Epithelial cell of proximal tubule (primary cell): Measurements from ENCODE around the gene ITGB2. TPM values are rescaled to one million over a fixed set of nuclear protein-coding genes. Genes with fewer than 3 reads are reported as not detected.

Experiments used
- DNase-seq: peaks from one replicate; pipeline ENCODE4 v3.0.0-alpha.2; 2011; ENCODE audit warnings: low read depth
- H3K4me3 ChIP-seq: 2 replicates; pipeline ENCODE4 v1.5.1; 2011; ENCODE audit warnings: low read depth, mild to moderate bottlenecking, low read length
- total RNA-seq: library from RNA; depleted of rRNA; stranded (reverse); fragments of >200 nt; gene quantifications from 2 replicates; pipeline ENCODE4 v1.2.3, GENCODE V29; 2015
- TF ChIP-seq, protein P1 (sequence below): conservative IDR thresholded peaks from 2 replicates; pipeline ENCODE4 v1.5.1; 2012; ENCODE audit warnings: low read depth, mild to moderate bottlenecking, low read length

ITGB2 gene
- total RNA-seq, 1 donor from 2014 or later: 3.0 TPM

DNA sequence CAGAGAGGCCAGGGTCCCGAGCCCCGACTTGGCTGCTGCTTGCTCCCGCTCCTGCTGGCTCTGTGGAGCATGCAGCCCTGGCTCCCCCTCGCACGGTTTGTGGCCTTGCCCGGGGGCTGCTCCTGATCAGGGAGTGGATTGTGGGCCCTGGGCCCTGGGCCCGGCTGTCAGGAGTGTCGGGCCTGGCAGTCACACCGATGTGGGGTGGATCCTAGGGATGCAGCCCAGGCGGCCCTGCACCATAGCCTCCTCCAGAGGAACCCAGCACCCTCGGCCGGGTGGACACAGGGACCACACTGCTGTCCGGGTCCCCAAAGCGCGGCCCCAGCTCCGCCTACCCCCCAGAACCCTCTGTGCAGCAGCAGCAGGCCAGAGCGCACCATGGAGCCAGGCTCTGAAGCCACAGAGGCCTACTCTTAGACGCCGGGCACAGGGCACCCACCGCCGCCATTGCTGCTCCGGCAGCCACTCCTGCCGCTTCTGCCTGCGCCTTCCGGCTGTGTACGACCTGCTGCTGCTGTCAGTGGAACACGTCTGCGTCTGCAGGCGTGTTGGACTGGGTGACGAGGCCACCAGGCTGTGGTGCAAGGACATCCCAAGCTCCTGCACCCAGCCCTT is 28.6 kb upstream of the ITGB2 start:
- TF ChIP-seq, protein P1, sequence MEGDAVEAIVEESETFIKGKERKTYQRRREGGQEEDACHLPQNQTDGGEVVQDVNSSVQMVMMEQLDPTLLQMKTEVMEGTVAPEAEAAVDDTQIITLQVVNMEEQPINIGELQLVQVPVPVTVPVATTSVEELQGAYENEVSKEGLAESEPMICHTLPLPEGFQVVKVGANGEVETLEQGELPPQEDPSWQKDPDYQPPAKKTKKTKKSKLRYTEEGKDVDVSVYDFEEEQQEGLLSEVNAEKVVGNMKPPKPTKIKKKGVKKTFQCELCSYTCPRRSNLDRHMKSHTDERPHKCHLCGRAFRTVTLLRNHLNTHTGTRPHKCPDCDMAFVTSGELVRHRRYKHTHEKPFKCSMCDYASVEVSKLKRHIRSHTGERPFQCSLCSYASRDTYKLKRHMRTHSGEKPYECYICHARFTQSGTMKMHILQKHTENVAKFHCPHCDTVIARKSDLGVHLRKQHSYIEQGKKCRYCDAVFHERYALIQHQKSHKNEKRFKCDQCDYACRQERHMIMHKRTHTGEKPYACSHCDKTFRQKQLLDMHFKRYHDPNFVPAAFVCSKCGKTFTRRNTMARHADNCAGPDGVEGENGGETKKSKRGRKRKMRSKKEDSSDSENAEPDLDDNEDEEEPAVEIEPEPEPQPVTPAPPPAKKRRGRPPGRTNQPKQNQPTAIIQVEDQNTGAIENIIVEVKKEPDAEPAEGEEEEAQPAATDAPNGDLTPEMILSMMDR: no peak
- DNase-seq: no peak
- no peak overlapping the region for H3K4me3 ChIP-seq

DNA sequence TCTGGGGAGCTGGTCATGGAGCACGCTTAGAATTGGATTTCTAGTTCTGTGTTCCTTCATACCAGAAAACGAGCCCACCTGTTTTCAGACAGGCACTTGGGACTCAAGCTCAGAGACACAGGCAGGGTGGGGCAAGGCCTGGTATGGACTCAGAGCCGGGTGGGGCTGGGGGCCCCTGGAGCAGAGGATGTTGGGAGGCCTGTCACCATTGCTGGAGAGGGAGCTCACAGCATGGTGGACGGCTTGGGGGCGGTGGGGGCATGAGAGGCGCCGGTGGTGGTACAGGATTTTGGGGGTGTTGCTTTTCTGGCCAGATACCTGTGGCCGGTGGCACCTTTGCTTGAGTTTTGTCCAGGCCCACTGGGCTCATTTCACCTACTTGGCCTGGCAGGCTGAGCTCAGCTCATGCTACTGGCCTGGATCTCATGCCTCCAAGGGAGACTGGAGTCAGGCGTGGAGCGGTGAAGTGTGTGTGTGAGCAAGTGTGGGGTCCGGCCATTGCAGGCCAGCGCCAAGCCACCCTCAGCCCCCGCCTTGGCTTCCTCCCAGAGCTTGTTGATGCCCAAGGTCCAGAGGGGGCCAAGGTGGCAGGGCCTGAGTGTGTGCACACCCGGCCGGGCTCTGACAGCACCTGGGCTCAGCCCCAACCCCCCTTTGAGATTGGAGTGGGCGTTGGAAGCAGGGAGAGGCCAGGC is 27.9 kb upstream of the ITGB2 start:
- no peak for DNase-seq
- TF ChIP-seq, protein P1: no peak
- no peak overlapping the region for H3K4me3 ChIP-seq

DNA sequence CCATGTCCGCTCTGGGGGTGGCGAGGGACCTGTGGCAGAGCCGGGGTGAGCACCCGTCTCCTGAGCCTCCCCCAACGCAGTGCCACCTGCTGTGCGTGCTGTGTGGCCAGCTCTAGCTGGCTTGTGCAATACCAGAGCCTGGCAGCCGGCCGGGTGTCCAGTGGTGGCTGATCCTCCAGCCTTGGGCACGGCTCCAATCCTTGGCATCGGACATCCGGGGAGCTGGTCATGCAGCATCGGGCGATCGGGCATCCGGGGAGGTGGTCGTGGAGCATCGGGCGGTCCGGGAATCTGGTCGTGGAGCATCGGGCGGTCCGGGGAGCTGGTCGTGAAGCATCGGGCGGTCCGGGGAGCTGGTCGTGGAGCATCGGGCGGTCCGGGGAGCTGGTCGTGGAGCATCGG is 27.2 kb upstream of the ITGB2 start:
- no peak overlapping the region for H3K4me3 ChIP-seq
- TF ChIP-seq, protein P1: no peak
- DNase-seq: no peak

DNA sequence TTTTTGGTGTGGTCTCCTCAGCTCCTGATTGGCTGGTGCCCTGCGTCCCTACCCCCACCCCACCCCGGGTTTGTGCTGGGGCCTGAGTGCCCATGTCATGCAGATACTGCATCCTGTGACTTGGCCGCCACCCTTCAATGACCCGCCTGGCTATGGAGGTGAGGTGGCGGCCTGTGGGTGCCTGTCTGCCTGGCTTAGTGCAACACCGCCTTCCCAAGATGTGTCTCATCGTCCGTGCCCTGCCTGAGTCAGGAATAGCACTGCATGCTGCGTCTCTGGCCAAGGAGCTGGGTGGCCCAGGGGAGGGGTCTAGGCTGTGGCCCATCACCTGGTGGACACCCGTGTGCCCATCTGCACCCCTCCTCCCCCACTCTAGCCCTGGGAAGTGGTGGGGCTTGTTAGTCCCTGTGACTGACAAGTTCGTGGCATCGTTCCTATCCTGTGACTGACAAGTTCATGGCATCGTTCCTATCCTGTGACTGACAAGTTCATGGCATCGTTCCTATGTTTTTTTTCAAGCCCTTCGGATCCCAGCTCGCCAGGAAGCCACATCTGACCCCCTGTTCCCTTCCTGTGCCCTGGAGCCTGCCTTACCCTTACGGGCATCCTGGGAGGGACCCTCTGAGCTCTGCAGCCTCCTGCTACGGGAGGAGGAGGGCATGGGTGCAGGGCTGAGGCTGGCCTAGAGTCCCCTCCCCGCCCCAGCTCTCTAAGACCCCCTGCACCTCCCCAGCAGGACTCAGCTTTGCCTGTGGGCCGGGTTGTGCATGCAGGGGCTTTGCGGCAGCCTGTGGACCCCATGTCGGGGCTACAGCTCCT is 26.6 kb upstream of the ITGB2 start:
- DNase-seq: no peak
- TF ChIP-seq, protein P1: no peak
- H3K4me3 ChIP-seq: no peak overlapping the region

DNA sequence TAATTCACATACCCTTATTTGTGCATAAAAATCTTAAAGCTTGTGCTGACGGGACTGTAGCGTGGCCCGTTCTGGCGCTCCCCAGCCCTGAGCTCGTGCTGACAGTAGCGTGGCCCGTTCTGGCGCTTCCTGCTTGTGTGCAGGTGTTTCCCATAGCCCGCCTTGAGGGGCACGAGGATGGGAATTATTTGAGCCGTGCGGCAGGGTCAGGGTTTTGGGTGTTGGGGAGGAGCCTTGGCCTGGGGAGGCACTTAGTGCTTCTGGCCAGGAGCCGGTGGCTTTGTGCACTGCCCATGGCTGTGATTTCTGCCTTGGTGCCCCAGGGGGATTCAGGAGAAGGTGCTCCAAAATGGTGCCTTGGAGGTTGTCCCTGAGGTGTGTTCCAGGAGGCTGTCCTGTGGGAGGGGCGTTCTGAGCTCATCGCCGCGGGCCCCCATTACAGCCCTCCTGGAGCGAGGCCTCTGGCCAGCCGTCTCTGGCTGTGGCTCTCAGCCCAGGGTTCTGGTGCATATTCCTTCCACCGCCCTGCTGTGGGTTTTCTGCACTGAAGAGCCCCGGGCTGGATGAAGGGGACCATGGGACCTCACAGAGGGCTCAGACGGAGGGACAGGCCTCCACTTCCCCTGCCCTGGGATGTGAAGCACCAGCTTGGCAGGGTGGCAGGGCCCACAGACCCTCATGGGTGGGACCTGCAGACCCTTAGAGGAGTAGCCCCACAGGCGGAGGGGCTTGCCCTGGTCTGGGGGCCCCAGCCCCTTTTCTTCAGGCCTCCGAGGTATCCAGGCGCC is 25.7 kb upstream of the ITGB2 start:
- H3K4me3 ChIP-seq: no peak overlapping the region
- DNase-seq: no peak
- TF ChIP-seq, protein P1: no peak

DNA sequence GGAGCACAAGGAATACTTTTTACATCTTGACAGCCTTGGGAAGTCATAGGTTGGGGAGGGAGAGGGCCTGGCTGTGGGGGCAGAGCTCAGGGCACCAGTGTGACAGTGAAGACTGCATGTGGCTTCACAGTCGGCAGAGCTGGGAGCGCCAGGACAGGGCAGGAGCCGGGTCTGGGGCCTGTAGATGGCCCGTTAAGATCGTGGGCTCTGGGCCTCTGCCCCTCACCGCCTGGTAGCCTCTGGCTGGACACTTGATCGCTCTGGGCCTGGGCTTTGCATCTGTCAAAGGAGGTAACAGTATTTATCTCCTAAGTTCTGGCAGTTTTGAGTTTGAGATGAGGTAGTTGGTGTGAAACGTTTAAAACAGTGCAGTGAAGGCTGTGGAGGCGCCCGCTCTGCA is 23.9 kb upstream of the ITGB2 start:
- DNase-seq: no peak
- no peak overlapping the region for H3K4me3 ChIP-seq
- TF ChIP-seq, protein P1: no peak
